GM19099 (cell line): ENCODE data around the gene RAD9A.

ENCODE experiments used
- POLR2A ChIP-seq: IDR thresholded peaks from 3 replicates; pipeline ENCODE4 v1.6.1; 2011; ENCODE audit warnings: low read depth; ENCODE audit not compliant: insufficient read length; ENCODE audit errors: extremely low read depth

Gene RAD9A

GRCh38 chr11:67376873-67377808 is 14.6 kb upstream of the RAD9A start:
- TF ChIP-seq POLR2A, result no peak

DNA sequence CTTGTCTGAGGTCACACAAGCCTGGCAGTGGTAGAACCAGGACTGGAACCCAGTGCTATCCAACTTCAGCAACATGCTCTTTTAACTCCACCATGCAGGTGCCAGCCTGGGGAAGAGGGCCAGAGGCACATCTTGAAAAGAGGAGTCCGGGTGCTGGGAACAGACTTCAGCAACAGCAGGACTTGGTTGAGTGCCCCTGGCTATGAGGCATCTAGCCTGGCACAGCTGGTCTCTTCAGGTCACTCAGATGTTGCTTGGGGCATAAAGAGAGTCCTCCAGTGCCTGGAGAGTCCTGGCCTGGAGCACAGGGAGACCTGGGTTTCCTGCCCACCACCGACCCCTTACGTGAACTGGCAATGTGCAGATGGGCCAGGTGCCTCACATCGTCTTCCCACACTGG is 13.2 kb upstream of the RAD9A start:
- no peak for TF ChIP-seq POLR2A

- no peak for TF ChIP-seq POLR2A
Observed at GRCh38 chr11:67379061-67380058, 12.4 kb upstream of the RAD9A start.

DNA sequence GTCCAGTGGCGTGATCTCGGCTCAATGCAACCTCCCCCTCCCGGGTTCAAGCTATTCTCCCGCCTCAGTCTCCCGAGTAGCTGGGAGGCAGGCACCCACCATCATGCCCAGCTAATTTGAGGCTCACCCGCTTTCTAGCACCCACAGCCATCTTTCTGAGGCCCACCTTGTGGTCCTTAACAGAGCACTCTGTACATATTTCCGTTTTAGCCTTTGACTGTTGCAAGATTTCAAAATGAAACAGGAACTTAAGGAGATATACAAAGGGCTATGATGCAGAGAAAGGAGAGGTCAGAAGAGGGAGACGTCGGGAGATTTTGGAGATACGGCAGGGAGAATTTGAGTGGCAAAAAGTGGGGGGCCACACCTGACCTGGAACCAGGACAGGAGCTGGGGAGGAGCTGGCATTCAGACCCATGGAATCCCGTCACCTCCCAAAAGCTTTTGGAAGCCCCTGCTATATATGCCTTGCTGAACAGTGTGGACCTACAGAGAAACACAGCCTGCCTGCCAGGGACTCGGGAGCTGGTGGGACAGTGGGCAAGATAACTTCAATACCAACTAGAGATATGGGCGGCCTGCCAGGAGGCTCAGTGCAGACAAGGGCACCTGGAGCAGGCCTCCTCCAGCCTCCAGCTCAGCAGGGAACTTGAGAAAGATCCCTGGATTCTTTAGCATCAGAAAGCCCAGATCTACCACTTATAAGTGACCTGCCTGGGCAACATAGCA is 10.4 kb upstream of the RAD9A start:
- no peak for TF ChIP-seq POLR2A

DNA sequence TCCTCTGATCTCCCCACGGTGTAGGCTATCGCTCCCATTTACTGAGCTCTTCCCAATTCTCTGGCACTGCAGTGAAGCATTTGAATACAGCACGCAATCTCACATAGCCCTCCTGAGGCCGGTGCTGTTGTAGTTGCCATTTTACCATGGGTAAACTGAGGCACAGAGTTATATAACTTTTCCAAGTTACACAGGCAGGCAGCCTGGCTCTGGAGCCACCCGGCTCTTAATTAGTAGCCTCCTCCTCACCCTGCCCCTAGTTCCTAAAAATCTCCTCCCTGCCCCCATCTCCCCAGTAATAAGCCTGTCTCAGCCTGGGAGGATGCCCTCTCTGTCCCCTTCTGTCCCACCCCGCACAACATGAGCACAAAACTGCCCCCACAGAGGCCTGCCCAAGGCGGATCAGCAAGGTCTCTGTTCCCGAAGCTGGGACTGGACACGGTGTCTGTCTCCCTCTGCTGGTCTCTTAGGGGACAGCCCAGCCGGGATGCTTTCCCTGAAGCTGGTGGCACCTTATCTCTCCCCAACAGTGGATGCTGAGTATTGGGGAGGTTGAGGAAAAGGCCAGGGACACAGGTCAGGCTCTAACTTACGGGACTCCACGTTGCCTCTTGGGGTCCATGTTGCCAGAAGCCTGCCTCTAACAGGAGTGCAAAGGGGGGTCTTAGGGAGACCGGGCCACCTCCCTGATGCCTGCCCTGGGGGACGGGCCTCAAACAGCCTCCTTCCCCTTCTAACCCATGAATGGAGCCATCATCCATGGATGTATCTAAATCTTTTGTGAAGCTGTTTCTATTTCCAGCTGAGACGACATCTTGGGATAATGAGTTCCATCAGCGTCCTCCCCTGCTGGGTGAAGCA is 9.3 kb upstream of the RAD9A start:
- no peak for TF ChIP-seq POLR2A

DNA sequence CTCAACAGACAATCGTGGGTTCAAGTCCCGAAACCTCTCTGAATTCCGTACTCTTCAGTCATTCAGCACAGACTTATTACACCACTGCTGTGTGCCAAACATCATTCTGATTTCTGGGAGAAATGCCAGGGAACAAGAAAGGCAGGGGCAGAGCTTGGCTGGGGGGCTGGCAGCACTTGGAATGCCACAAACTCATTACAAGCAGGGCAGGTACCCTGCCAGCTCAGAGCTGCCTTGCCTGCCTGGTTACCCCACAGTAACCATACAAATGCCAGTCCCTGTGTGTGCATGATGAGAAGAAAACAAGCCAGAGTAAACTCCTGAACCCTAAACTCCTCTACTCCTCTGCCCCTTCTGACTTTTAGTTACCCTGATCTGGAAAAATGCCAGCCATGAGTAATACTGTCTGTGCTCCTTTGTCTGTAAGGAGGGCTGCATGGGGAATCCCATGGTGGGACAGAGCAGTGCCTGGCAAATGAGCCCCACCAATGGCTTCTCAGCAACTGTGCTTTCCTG is 6.9 kb upstream of the RAD9A start:
- TF ChIP-seq POLR2A, result no peak

- TF ChIP-seq POLR2A, result no peak
Observed at GRCh38 chr11:67387069-67387468, 4.7 kb upstream of the RAD9A start.

DNA sequence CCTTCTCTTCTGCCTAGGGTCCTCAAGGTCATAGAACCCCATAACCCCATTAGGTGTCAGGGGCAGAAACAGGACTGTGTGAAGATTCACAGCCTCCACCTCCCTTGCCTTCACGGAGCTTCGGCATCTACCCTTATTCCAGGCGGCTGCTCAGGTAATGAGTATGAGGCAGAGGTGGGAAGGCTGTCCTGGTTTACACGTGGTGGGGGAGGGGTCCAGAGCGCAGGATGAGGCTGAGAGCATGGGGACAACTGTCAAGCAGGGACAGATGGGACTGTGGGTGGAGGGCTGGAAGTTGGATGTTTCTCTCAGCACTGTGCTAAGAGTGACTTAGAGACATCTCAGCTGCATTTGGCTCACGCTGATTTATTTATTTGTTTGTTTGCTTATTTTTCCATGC is 4.3 kb upstream of the RAD9A start:
- no peak for TF ChIP-seq POLR2A

DNA sequence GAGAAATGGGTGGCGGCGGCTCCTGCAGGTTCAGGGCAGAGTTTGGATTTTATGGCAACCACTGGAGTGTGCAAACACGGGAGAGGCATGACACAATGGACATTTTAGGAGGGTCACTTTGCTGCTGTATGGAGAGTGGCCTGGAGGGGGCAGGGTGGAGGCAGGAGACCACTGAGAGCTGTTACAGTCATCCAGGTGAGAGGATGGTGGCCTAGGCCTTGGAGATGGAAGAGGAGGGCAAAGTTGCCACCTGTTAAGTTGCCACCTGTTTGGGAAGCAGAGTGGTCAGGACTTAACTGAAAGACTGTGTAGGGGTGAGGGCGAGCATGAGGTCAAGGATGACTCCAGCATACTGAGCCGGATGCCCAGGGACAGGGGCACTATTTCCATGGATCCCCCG is 2.3 kb upstream of the RAD9A start:
- TF ChIP-seq POLR2A, result no peak

DNA sequence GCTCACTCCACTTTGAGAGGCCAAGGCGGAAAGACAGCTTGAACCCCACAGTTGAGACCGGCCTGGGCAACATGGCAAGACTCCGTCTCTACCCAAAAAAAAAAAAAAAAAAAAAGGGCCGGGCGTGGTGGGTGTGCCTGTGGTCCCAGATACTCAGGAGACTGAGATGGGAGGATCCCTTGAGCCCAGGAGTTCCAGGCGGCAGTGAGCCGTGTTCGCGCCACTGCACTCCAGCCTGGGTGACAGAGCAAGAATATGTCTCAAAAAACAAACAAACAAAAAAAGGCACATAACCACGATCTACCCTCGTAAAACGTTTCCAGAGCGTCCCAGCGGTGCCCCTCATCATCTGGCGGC is 861 bp upstream of the RAD9A start:
- TF ChIP-seq POLR2A, result no peak

- TF ChIP-seq POLR2A, result no peak
Observed at GRCh38 chr11:67392183-67392715, 463 bp downstream of the RAD9A start.

- TF ChIP-seq POLR2A, result no peak
Observed at GRCh38 chr11:67393437-67393836, 1.7 kb downstream of the RAD9A start.

- TF ChIP-seq POLR2A, result no peak
Observed at GRCh38 chr11:67393990-67394389, 2.2 kb downstream of the RAD9A start.
